HEK293 (cell line): ENCODE results near the gene THAP11.

Experiments used
- AEBP2 ChIP-seq: fragments of 450-650 bp; formaldehyde crosslinking; IDR thresholded peaks from 2 replicates; pipeline ENCODE4 v1.5.1; 2016; ENCODE audit warnings: missing biosample characterization, missing genetic modification characterization, borderline replicate concordance
- ELK4 ChIP-seq: IDR thresholded peaks from 2 replicates; pipeline ENCODE4 v1.6.1; 2011; ENCODE audit warnings: mild to moderate bottlenecking, low read depth, low read length, borderline replicate concordance
- INSM2 ChIP-seq: fragments of 450-650 bp; formaldehyde crosslinking; IDR thresholded peaks from 2 replicates; pipeline ENCODE4 v1.5.1; 2016; ENCODE audit warnings: missing biosample characterization, missing genetic modification characterization
- KLF17 ChIP-seq: fragments of 450-650 bp; formaldehyde crosslinking; IDR thresholded peaks from 2 replicates; pipeline ENCODE4 v1.5.1; 2016; ENCODE audit warnings: missing biosample characterization, missing genetic modification characterization
- PATZ1 ChIP-seq: fragments of 450-650 bp; formaldehyde crosslinking; IDR thresholded peaks from 2 replicates; pipeline ENCODE4 v1.5.1; 2016; ENCODE audit warnings: missing biosample characterization, missing genetic modification characterization
- SCRT1 ChIP-seq: fragments of 450-650 bp; formaldehyde crosslinking; IDR thresholded peaks from 2 replicates; pipeline ENCODE4 v1.5.1; 2016; ENCODE audit warnings: missing biosample characterization, missing genetic modification characterization, borderline replicate concordance
- SP3 ChIP-seq: fragments of 450-650 bp; formaldehyde crosslinking; IDR thresholded peaks from 2 replicates; pipeline ENCODE4 v1.5.1; 2016; ENCODE audit warnings: missing biosample characterization, missing genetic modification characterization
- WT1 ChIP-seq: fragments of 450-650 bp; formaldehyde crosslinking; IDR thresholded peaks from 2 replicates; pipeline ENCODE4 v1.5.1; 2016; ENCODE audit warnings: missing biosample characterization, missing genetic modification characterization
- ZBTB21 ChIP-seq: fragments of 450-650 bp; formaldehyde crosslinking; IDR thresholded peaks from 2 replicates; pipeline ENCODE4 v1.5.1; 2017; ENCODE audit warnings: missing biosample characterization, missing genetic modification characterization
- ZBTB7A ChIP-seq: fragments of 450-650 bp; formaldehyde crosslinking; IDR thresholded peaks from 2 replicates; pipeline ENCODE4 v1.5.1; 2016; ENCODE audit warnings: low read depth, missing biosample characterization, missing genetic modification characterization
- ZNF138 ChIP-seq: fragments of 450-650 bp; formaldehyde crosslinking; IDR thresholded peaks from 2 replicates; pipeline ENCODE4 v1.5.1; 2016; ENCODE audit warnings: missing biosample characterization, missing genetic modification characterization, borderline replicate concordance
- ZNF175 ChIP-seq: fragments of 450-650 bp; formaldehyde crosslinking; IDR thresholded peaks from 2 replicates; pipeline ENCODE4 v1.5.1; 2016; ENCODE audit warnings: missing biosample characterization, missing genetic modification characterization
- ZNF239 ChIP-seq: fragments of 450-650 bp; formaldehyde crosslinking; IDR thresholded peaks from 2 replicates; pipeline ENCODE4 v1.5.1; 2016; ENCODE audit warnings: missing biosample characterization, missing genetic modification characterization
- ZNF248 ChIP-seq: fragments of 450-650 bp; formaldehyde crosslinking; IDR thresholded peaks from 2 replicates; pipeline ENCODE4 v1.5.1; 2017; ENCODE audit warnings: missing biosample characterization, missing genetic modification characterization
- ZNF302 ChIP-seq: fragments of 450-650 bp; formaldehyde crosslinking; IDR thresholded peaks from 2 replicates; pipeline ENCODE4 v1.5.1; 2016; ENCODE audit warnings: missing biosample characterization, missing genetic modification characterization, low read depth
- ZNF350 ChIP-seq: fragments of 450-650 bp; formaldehyde crosslinking; IDR thresholded peaks from 2 replicates; pipeline ENCODE4 v1.5.0; 2017; ENCODE audit warnings: missing biosample characterization, mild to moderate bottlenecking, missing genetic modification characterization
- ZNF544 ChIP-seq: fragments of 450-650 bp; formaldehyde crosslinking; IDR thresholded peaks from 2 replicates; pipeline ENCODE4 v1.5.0; 2017; ENCODE audit warnings: missing biosample characterization, missing genetic modification characterization
- ZNF561 ChIP-seq: fragments of 450-650 bp; IDR thresholded peaks from 2 replicates; pipeline ENCODE4 v1.5.1; 2018; ENCODE audit warnings: missing biosample characterization, missing genetic modification characterization, borderline replicate concordance
- ZNF629 ChIP-seq: fragments of 450-650 bp; formaldehyde crosslinking; IDR thresholded peaks from 2 replicates; pipeline ENCODE4 v1.5.1; 2017; ENCODE audit warnings: missing biosample characterization, missing genetic modification characterization
- ZNF692 ChIP-seq: fragments of 450-650 bp; formaldehyde crosslinking; IDR thresholded peaks from 2 replicates; pipeline ENCODE4 v1.5.1; 2016; ENCODE audit warnings: missing biosample characterization, missing genetic modification characterization
- ZNF701 ChIP-seq: fragments of 450-650 bp; formaldehyde crosslinking; IDR thresholded peaks from 2 replicates; pipeline ENCODE4 v1.5.1; 2016; ENCODE audit warnings: missing biosample characterization, missing genetic modification characterization
- ZNF747 ChIP-seq: fragments of 450-650 bp; formaldehyde crosslinking; IDR thresholded peaks from 2 replicates; pipeline ENCODE4 v1.5.1; 2016; ENCODE audit warnings: missing biosample characterization, missing genetic modification characterization
- ZNF837 ChIP-seq: fragments of 450-650 bp; formaldehyde crosslinking; IDR thresholded peaks from 2 replicates; pipeline ENCODE4 v1.5.1; 2016; ENCODE audit warnings: missing biosample characterization, missing genetic modification characterization
- ZNF843 ChIP-seq: fragments of 450-650 bp; formaldehyde crosslinking; IDR thresholded peaks from 2 replicates; pipeline ENCODE4 v1.5.1; 2016; ENCODE audit warnings: missing biosample characterization, missing genetic modification characterization
- ZSCAN18 ChIP-seq: fragments of 450-650 bp; formaldehyde crosslinking; IDR thresholded peaks from 2 replicates; pipeline ENCODE4 v1.5.1; 2016; ENCODE audit warnings: missing biosample characterization, missing genetic modification characterization

THAP11 gene

GRCh38 chr16:67872631-67873434 is 30.7 kb downstream of the THAP11 start, which contains the start of gene EDC4 (continued):
- no peak for TF ChIP-seq ZNF175 (tag by site-specific recombination)
- peak; percentile 50; the same call in 1 of the 2 replicates for TF ChIP-seq ZNF239
- TF ChIP-seq ZBTB21 (tag by site-specific recombination) = peak; percentile 55; the same call in 1 of the 2 replicates
- no peak for TF ChIP-seq ZNF701 (tag by site-specific recombination)
- TF ChIP-seq WT1 = peak; percentile 19; the same call in 1 of the 2 replicates
- no peak for TF ChIP-seq ZNF350 (tag by site-specific recombination)
- TF ChIP-seq ZNF843 (tag by site-specific recombination) = peak; percentile 80
- TF ChIP-seq SCRT1 (tag by site-specific recombination) = no peak
- peak; percentile 86 for TF ChIP-seq KLF17
- TF ChIP-seq ZSCAN18 (tag by site-specific recombination) = peak; percentile 29; the same call in 1 of the 2 replicates
- peak; percentile 86 for TF ChIP-seq SP3
- no peak for TF ChIP-seq ELK4
- no peak for TF ChIP-seq AEBP2 (tag by site-specific recombination)
- peak; percentile 97 for TF ChIP-seq PATZ1 (tag by site-specific recombination)
- TF ChIP-seq INSM2 (tag by site-specific recombination) = peak; percentile 73
- no peak for TF ChIP-seq ZNF747 (tag by site-specific recombination)
- TF ChIP-seq ZNF248 (tag by site-specific recombination) = no peak
- TF ChIP-seq ZNF138 (tag by site-specific recombination) = no peak
- peak; percentile 56 for TF ChIP-seq ZNF629 (tag by site-specific recombination)
- 0 out of 2 replicates have a peak, but pooled peaks have one; percentile 81 for TF ChIP-seq ZBTB7A (tag by site-specific recombination)
- peak; percentile 97 for TF ChIP-seq ZNF692 (tag by site-specific recombination)
- no peak for TF ChIP-seq ZNF837 (tag by site-specific recombination)
- TF ChIP-seq ZNF561 (tag by site-specific recombination) = peak; percentile 73
- TF ChIP-seq ZNF544 = no peak
- no peak for TF ChIP-seq ZNF302 (tag by site-specific recombination)
